C4-2B (cell line): ENCODE results near the gene CDHR4.

ENCODE experiments used
- CTCF ChIP-seq: fragments of 450-650 bp; conservative IDR thresholded peaks from 2 replicates; pipeline ENCODE4 v1.5.1; 2017; ENCODE audit warnings: mild to moderate bottlenecking
- ZFX ChIP-seq: fragments of 450-650 bp; IDR thresholded peaks from 2 replicates; pipeline ENCODE4 v1.6.1; 2017

- TF ChIP-seq CTCF (no peak), ZFX (no peak)
Measured at GRCh38 chr3:49788056-49788455, 11.6 kb downstream of the CDHR4 start.
